GM21423 (cell line): ENCODE results near the gene ISYNA1.
A peak's percentile ranks its signal among the peaks of the same experiment; 100 is the strongest.
"Not testable (repeated sequence)": the region's sequence is repeated elsewhere in the genome, so short reads cannot be mapped to it uniquely, and the experiment has no call there.

ENCODE experiments used
- ATAC-seq: cut with Tn5 transposase; IDR thresholded peaks from one replicate; pipeline ENCODE4 v1.9.1; 2021; ENCODE audit warnings: mild to moderate bottlenecking, moderate library complexity; ENCODE audit not compliant: unreplicated experiment

ISYNA1 gene

DNA sequence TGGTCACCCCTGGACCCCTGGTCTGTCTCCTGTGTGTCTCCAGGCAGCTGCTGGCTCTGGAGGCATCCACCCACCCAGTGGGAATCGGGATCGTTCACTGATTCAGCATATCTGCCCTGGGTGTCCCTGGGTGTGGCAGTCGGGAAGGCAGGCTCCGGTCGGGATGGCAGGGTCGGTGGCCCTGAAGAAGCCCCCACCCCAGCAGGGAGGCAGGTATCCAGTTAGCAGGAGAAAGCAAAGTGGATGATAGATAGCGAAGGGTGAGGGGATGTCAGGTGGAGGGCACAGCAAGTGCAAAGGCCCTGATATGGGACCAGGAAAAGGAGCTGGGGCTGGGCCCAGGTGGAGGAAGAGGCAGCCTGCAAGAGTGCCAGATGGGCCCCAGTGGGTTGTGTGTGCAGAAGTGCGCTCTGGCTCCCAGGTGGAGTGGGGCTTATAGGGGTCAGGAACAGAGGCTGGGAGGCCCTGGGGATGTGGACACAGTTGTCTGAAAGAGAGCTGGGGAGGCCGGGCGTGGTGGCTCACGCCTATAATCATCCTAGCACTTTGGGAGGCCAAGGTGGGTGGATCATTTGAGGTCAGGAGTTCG, 16.5 kb downstream of the ISYNA1 start:
- ATAC-seq, result no peak

DNA sequence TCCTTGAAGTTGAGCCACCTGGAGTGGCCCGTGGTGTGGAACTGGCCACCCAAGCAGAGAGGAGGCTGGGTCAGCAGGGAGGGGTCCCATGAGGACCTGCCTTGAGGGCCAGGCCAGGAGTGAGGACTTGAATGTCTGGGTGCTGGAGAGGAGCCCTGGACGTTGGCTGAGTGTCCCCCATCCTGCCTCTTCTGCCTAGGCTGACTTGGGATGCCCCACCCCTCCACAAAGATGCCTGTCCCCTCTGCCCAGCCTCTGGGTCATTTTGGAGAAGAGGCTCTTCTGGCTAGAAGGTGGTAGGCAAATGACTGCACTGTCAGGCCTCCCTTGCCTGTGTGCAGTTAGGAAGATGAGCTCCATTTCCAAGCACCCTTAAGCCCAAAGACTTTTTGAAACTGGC, 17.0 kb downstream of the ISYNA1 start:
- ATAC-seq, result no peak

DNA sequence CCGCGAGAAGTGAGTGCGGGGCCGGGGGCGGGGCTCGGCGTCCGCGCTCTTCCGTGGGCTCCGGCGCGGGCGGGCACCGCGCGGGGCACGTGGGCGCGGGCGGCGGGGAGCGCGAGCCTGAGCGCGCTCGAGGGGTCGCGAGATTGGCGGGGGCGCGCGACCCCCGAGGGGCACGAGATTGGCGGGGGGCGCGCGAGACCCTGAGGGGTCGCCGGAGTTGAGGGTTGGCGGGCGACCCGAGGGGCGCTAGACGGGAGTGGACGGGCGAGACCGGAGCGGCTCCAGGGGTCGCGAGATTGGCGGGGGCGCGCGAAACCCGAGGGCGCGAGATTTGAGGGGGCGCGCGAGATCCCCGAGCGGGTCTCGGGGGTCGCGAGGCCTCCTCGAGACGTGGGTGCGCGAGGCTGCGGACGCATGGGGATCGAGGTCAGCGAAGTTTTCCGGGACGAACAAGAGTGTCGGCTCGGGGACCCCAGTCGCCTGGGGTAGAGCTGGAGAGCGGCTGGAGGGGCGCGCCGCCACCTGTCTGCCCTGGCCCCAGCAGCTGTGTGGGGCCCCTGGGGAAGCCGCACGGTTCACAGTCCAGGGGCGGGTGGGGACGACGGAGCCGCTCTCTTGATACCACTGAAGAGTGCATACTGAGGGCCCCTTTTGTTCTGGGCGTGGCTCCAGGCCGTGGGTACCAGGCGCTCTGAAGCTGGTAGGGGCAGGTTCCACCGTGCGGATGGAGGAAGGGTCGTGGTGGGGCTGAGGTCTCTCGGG, 18.1 kb downstream of the ISYNA1 start:
- no peak for ATAC-seq

DNA sequence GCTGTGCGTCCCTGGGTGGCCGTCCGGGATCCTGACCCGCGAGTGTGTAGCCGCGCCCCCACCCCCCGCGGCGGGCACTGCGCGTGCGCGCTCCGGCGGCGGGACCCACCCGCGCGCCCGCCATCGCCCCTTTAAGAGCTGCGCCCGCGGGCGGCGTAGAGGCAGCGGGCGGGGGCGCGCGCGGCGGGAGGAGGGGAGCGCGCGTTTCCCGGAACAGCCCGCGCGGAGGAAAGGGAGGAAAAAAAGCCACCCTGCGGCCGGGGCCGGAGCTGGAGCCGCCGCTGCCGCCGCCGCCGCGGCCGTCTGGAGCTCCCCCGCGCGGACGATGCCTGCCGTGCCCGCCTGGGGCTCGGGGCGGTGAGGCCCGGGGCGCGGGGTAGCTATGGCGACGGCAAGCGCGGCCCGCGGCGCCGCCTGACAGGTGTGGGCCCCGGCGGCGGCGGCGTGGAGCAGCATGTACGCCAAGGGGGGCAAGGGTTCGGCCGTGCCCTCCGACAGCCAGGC, 18.7 kb downstream of the ISYNA1 start, which contains the start of gene SSBP4:
SSBP4 (plus strand) TSS at position 204 of the 504 bp plus-strand sequence; CDS start at position 455, 251 bp downstream.
- peak; percentile 30 for ATAC-seq

DNA sequence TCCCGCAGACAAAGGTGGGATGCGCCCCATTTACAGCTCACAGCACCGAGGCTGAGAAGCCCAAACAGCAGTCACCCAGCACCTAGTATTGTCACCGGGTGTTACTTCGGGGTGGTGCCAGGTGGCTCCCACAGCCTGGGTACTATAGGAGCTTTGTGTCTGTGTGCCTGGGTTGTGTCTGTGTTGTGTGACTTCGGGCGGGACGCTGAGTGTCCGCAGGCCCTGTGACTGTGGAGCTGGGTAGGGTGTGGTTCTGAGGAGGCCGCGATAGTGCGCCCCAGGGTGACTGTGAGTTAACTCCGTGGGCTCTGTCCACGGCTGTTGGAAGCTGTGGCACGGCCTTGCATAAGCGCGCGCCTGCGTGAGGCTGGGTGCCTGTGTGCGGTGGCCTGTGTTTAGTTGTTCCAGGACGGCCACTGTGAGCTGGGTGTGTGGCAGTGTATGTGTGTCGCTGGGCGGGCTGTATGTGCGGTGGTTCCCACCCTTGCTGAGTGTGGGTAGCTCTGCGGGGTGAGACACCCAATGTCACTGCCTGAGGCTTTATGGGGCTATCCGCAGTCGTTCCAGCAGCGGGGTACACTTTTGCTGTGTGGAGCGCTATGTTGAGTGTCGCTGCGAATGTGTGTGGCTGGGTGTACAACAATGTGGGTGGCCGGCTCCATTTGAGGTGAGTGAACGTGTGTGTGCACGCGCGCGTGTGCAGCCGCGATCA, 19.3 kb downstream of the ISYNA1 start:
- ATAC-seq, result peak; percentile 2

DNA sequence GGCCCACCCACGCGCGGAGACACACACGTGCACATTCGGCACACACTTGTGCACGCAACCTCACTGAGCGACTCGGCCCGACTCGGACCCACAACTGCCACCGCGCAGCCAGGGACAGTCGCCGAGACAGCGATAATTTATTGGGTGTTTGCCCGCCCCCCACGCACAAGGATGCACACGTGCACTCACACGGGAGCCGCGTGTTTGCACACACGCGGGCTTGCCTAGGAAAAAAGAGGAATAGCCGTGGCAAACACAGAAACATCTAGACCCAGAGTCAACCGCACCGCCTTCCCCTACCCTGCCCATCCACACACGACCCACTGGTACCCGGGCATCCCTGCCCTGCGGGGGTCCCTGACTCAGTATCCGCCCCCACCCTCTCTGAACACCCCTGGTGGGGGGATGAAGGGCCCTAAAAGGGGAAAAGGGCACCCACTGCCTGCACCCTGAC, 19.9 kb downstream of the ISYNA1 start:
- no peak for ATAC-seq

DNA sequence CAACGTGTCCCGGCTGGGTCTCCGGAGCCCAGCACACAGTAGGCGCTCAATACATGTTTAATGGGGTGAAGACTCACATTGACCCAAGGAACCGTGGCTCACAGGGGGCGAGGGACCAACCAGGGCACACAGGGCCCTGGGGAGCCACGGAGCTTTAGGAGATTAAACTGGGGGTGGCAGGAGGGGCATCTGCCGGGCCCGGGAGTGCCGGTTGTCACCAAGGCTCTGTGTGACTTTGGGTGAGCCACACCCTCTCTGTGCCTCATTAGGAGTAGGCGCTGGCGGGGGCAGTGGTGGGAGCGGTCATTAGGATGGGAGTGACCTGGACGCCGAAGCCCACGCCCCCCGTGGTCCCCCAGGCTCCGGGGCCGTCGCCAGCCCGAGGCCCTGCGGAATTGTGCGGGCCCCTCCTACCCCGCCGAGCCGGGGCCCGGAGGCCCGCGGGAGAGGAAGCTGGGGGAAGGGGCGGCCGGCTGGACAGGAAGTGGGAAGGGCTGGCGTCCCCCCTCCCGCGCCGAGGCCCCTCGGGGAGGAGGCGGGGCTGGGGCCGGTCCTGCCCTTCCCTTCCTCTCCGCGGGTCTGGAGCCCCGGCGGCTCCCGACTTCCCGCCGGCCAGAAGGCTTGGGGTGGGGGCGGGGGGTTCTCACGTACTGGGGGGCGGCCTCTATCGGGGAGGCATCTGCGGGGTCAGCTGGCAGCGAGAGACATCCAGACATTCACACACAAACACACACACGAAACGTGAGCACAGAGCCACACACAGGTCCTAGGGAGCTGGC, 20.5 kb downstream of the ISYNA1 start:
- ATAC-seq, result peak; percentile 26

DNA sequence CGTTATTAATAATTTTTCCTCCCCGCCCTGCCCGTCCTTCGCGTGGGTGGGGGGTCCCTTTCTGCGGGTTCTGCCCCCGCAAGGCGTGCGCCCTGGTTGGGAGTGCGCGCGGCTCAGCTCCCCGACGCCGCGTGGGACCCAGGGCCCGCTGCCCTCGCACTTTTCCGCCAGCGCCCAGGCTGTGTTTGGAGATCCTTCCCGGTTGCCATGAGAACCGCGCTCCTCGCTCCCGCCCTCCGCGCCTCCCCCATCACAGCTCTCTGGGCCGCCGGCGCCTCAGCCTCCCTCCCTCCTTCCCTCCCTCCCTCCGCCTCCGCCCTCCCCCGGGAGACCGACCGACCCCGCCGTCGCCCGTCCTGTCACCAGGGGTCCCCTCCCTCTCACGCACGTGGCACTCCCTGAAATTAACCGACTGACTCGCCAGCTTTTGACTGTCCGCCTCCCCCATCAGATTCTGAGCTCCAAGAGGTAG, 21.1 kb downstream of the ISYNA1 start:
- no peak for ATAC-seq

DNA sequence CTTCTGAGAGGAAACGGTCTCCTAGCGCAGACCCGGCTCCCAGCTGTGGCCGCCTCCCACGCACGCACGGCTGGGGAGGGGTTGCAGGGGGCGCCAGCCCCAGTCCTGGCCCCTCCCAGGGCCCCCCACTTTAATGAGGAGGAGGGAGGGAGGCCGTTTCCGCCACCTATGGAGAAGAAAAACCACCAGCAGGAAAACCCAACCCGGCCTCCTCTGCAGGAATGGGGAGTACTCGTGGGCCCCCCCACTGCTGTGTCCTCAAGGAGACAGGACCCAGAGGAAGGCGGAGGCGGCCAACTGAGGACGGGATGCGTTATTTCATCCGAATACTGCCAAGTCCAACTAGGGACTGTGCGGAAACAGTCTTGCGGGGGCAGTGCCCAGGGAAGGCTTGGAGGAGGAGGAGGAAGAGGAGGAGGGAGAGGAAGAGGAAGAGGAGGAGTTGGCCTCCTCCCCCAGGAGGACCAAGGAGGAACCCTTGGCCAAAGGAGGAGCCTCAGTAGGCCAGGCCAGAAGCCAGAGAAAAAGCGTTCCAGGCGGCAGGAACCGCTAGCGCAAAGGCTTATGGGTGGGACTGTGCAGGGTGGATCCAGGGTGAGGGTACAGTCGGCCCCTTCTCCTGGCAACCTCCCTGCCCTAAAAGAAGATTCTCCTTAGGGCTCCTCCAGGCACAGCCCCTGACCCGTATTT, 22.6 kb downstream of the ISYNA1 start:
- no peak for ATAC-seq

DNA sequence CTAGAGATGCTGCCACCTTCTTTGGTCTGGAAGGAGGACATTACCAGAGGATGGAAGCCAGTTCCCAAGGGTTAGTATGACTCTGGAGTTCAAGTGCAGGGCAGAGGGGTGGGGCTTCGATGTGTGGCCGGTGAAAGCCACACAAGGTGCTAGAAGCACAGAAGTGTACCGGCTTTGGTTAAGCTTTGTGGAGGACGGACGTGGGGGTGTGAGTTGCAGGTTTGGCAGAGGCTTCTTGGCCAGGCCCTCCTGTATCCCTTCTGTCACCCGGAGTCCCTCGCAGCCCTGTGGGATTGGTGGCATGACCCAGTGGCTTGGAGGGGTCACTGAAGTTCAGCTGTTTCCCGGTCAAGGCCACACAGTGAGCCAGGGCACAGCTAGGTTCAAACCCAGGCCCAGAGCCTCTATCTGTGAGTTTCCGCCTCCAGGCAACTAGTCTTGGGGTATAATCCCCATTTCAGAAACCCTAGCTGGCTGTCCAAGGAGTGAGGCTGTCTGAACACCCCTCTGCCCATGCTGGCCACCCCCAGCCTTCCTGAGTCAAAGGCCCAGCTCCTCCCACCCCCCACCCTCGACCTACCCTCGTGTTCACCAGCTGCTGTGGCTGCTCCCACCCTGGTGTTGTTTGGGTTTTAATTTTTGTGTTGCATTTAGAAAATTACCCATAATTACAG, 23.3 kb downstream of the ISYNA1 start:
- no peak for ATAC-seq

DNA sequence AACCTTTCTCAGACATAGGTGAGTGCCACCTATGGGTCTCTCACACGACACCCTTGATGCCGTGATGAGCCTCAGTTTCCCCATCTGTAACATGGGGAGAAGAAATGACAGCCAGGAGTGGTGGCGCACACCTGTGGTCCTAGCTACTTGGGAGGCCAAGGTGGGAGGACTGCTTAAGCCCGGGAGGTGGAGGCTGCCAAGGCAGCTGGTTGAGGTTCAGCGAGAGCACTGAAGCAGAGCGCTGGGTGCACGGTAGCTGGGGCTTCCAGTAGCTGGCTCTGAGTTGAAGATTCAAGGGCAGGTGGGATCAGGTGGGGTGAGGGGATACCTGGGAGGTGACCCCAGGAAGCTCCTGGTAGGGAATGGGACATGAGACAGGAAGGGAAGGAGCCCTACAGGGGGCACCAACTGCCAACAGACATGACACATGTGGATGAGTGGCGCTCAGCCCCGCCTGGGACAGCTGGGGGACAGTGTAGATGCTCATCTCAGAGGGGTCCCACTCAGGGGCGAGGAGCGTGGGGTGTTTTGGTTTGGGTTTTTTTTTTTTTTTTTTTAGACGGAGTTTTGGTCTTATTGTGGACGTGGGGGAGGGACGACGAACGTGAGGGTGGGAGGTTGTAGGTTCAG, 25.2 kb downstream of the ISYNA1 start:
- no peak for ATAC-seq

DNA sequence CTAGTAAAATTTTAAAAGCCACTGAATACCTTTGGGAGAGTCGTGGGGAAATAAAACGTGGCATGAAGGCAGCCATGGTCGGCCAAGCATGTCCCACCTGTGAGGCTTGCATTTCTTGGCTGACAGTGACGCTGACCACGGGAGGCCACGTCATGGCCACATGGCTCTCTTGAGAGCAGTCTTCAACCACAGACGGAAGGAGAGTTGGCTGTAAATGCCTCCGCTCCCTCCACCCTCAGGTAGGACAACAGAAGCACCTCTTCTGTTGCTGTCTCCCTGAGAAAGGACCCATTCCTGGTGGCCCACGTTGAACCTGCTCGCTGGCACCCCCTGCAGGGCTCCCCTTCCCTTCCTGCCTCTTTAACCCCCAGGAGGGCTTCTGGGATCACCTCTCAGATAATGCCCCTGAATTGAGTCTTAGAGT, 29.9 kb downstream of the ISYNA1 start:
- peak; percentile 85 for ATAC-seq

DNA sequence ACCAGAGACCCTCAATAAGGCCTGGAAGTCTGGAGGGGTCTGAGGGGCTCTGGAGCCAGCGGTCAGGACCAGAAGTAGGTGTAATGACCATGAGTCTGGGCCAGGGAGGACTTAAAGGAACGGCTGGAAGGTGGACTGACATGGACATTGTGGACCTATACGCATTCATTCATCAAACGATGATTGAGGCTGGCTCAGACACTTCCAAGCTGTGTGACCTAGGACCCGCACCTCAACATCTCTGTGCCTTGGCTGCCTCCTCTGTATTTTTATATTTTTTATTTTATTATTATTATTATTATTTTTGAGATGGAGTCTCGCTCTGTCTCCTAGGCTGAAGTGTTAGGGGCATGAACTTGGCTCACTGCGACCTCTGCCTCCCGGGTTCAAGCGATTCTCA, 31.2 kb downstream of the ISYNA1 start:
- no peak for ATAC-seq

DNA sequence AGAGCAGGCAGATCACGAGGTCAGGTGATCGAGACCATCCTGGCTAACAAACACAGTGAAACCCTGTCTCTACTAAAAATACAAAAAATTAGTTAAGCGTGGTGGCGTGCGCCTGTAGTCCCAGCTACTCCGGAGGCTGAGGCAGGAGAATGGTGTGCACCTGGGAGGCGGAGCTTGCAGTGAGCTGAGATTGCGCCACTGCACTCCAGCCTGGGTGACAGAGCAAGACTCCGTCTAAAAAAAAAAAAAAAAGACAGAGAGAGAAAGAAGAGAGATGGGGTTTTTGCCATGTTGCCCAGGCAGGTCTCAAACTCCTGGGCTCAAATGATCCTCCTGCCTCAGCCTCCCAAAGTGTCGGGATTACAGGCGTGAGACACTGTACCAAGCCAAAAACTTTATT, 32.2 kb downstream of the ISYNA1 start:
- ATAC-seq, result not testable (repeated sequence)

DNA sequence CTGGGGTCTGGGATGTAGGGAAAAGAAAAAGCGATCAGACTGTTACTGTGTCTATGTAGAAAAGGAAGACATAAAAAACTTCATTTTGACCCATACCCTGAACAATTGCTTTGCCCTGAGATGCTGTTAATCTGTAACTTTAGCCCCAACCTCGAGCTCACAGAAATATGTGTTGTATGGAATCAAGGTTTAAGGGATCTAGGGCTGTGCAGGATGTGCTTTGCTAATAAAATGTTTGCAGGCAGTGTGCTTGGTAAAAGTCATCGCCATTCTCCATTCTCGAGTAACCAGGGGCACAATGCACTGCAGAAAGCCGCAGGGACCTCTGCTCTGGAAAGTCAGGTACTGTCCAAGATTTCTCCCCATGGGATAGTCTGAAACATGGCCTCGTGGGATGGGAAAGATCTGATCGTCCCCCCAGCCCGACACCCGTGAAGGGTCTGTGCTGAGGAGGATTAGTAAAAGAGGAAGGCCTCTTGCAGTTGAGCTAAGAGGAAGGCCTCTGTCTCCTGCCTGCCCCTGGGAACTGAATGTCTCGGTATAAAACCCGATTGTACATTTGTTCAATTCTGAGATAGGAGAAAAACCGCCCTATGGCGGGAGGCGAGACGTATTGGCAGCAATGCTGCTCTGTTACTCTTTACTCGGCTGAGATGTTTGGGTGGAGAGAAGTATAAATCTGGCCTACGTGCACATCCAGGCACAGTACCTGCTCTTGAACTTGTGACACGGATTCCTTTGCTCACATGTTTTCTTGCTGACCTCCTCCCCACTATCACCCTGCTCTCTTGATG, 35.3 kb downstream of the ISYNA1 start:
- ATAC-seq, result not testable (repeated sequence)

DNA sequence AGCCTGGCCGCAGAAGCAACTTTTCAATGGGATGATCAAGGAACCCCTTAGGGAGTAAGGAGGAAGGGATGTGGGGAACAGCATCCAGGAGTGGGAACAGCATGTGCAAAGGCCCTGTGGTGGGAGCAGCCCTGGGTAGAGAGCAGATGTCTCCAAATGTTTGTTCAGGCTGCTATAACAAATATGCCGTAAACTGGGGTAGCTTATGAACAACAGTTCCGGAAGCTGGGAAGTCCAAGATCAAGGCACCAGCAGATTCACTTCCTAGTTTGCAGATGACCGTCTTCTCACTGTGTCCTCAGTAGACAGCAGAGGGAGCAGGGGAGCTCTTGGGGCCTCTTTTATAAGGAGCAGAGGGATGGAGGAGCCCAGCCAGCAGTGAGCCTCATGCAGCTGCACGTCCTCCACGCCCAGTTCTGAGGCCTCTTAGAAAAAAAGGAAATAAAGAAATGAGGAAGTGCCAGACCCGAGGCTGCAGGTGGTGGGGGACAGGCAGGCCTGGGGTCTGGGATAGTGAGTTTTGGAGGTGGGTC, 36.3 kb downstream of the ISYNA1 start:
- ATAC-seq, result no peak

DNA sequence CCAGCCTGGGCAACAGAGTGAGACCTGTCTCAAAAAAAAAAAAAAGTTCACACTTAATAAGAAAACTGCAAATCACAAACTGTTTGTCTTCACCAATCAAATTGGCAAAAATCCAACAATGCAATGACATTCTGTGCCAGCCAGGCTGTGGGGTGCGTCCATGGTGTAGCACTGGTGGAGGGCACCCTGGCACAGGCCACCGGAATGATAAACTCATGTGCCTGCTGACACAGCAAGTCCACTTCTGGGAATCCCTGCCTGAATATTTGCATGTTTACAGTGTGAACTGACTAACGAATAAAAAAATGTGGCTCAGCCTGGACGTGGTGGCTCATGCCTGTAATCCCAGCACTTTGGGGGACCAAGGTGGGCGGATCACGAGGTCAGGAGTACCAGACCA, 38.9 kb downstream of the ISYNA1 start:
- ATAC-seq, result no peak
